Measurements from ENCODE around the gene CERS6.

GRCh38 chr2:168555283-168555682 is 99.2 kb downstream of the CERS6 start:
- TF ChIP-seq CTCF (IDR thresholded peaks at IDR 0.05): no peak
- no peak for TF ChIP-seq POLR2A (IDR thresholded peaks at IDR 0.05)
